D341Med (cell line): Measurements from ENCODE around the gene RGL3.
"Not testable (repeated sequence)": the region's sequence is repeated elsewhere in the genome, so short reads cannot be mapped to it uniquely, and the experiment has no call there.

Experiments
- DNase-seq: peaks from one replicate; pipeline ENCODE4 v3.0.0; 2012; ENCODE audit warnings: low spot score

The RGL3 gene

GRCh38 chr19:11421371-11422098 lies 2.4 kb upstream of the RGL3 start:
- DNase-seq = no peak

- DNase-seq = no peak
Measured at GRCh38 chr19:11420429-11421370, 1.6 kb upstream of the RGL3 start.

GRCh38 chr19:11418094-11418548 lies 993 bp downstream of the RGL3 start:
- DNase-seq = no peak

- no peak for DNase-seq
Measured at GRCh38 chr19:11416346-11417052, 2.6 kb downstream of the RGL3 start.

- peak; percentile 80 for DNase-seq
Measured at GRCh38 chr19:11414544-11414943, 4.6 kb downstream of the RGL3 start.

GRCh38 chr19:11410682-11411081 lies 8.4 kb downstream of the RGL3 start:
- no peak for DNase-seq

- no peak for DNase-seq
Measured at GRCh38 chr19:11408591-11408990, 10.5 kb downstream of the RGL3 start.

- not testable (repeated sequence) for DNase-seq
Measured at GRCh38 chr19:11406703-11407236, 12.3 kb downstream of the RGL3 start.

GRCh38 chr19:11405846-11406643 lies 13.1 kb downstream of the RGL3 start:
- peak; percentile 74 for DNase-seq

- no peak for DNase-seq
Measured at GRCh38 chr19:11404588-11405222, 14.4 kb downstream of the RGL3 start.

GRCh38 chr19:11401808-11402543 lies 17.1 kb downstream of the RGL3 start:
- DNase-seq = peak; percentile 33

- no peak for DNase-seq
Measured at GRCh38 chr19:11400798-11401197, 18.3 kb downstream of the RGL3 start.

- DNase-seq = no peak
Measured at GRCh38 chr19:11399667-11400066, 19.4 kb downstream of the RGL3 start.

GRCh38 chr19:11397089-11397610 lies 22.0 kb downstream of the RGL3 start:
- no peak for DNase-seq

GRCh38 chr19:11390933-11391680 lies 28.0 kb downstream of the RGL3 start:
- no peak for DNase-seq

- no peak for DNase-seq
Measured at GRCh38 chr19:11390359-11390758, 28.8 kb downstream of the RGL3 start.

GRCh38 chr19:11387162-11388034 lies 31.7 kb downstream of the RGL3 start:
- DNase-seq = no peak

GRCh38 chr19:11384778-11385129 lies 34.4 kb downstream of the RGL3 start:
- DNase-seq = no peak
